GM21717 (cell line): ENCODE data around the gene FOXB1.

Experiments
- ATAC-seq: cut with Tn5 transposase; IDR thresholded peaks from one replicate; pipeline ENCODE4 v1.9.1; 2021; ENCODE audit warnings: mild to moderate bottlenecking, moderate library complexity; ENCODE audit not compliant: unreplicated experiment

The FOXB1 gene

GRCh38 chr15:60004009-60004845, at the start of gene FOXB1:
TSS of gene FOXB1 (plus strand) at chr15:60004311. CDS start at chr15:60004964, 653 bp downstream.
- ATAC-seq = no peak

DNA sequence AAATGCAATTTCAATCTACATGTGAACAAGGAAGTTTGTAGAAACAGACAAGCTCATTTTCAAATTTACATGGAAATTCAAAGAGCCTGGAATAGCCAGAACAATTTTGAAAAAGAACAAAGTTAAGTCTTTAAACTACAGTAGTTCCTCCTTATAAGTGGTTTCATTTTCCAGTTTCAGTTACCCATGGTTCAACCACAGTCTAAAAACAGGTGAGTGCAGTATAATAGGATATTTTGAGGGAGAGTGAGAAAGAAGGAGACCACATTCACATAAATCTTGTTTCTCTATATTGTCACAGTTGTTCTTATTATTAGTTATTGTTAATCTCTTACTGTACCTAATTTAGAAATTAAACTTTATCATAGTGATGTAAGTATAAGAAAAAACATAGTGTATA, 45.8 kb upstream of the FOXB1 start:
- ATAC-seq = no peak

GRCh38 chr15:59960318-59960717, 43.8 kb upstream of the FOXB1 start:
- ATAC-seq = no peak

DNA sequence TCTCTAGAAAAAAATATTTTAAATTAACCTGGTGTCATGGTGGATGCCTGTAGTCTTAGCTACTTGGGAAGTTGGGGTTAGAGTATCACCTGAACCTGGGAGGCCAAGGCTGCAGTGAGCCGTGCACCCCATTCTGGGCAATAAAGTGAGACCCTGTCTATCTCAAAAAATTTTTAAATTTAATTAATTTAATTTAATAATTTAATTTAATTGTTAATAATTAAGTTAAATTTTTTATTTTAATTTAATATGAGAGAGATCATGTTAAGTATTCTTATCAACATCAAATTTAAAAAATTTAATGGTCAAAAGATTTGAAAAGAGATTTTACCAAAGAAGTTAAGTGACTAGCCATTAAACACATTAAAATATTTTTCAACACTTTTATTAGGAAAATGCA, 40.8 kb upstream of the FOXB1 start:
- ATAC-seq = no peak

- no peak for ATAC-seq
Measured at GRCh38 chr15:59963925-59964324, 40.2 kb upstream of the FOXB1 start.

GRCh38 chr15:59965741-59966140, 38.4 kb upstream of the FOXB1 start:
- ATAC-seq = no peak

- no peak for ATAC-seq
Measured at GRCh38 chr15:59966262-59966661, 37.8 kb upstream of the FOXB1 start.

DNA sequence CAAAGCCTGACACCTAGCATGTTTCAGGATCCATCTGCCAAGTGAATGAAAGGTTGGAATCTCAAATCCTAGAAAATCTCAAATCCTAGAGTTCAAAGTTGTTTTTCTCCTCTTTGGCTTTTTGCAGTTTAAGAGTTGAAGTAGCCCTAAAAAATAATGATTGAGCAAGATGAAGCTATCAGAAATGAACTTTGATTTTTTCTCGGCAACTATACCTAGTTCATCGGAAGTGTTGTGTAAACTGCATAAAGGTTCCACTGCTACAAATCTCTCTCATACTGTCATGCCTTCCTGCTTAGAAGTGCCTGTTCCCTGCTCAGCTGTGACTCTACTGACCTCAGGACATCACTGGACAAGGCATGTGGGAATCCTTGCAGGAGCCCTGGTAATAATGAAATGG, 35.8 kb upstream of the FOXB1 start:
- ATAC-seq = no peak

DNA sequence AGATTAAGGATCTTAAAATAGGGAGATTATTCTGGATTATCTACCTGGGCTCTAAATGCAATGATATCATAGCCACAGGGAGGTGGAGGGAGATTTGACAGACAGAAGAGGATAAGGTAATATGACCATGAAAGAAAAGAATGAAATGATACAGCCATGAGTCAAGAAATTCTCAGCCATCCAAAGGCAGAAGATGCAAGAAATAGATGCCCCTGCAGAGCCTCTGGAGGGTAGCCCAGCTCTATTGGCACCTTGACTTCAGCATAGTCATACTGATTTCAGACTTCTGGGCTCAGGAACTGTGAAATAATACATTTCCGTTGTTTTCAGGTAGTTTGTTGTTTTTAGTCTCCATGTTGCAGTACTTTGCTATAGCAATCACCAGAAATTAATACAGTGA, 31.9 kb upstream of the FOXB1 start:
- ATAC-seq = no peak

GRCh38 chr15:59976480-59977271, 27.4 kb upstream of the FOXB1 start:
- no peak for ATAC-seq

- no peak for ATAC-seq
Measured at GRCh38 chr15:59991834-59992233, 12.3 kb upstream of the FOXB1 start.

GRCh38 chr15:59993041-59993750, 10.9 kb upstream of the FOXB1 start:
- no peak for ATAC-seq

DNA sequence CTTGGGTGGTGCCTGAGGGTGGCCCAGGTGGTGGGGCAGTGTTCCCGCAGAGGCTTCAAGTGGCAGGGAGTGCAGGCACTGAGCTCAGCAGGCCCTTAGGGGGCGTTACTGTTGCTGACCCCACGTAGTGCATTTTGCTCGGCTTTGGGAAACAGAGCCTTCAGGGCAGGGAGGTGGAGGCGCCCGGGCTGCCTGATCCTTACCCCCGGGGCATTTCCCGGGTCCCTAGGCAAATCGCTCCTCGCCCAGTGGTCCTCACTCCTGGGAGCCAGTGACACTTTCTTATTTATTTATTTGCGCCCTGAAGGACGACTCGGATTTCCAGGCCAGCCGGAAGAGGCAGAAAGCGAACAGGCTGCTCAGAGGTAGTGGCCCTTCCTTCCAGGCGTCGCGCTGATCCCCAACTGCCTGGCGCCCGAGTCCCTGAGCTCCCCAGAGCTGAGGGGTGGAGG, 10.1 kb upstream of the FOXB1 start:
- ATAC-seq = no peak

DNA sequence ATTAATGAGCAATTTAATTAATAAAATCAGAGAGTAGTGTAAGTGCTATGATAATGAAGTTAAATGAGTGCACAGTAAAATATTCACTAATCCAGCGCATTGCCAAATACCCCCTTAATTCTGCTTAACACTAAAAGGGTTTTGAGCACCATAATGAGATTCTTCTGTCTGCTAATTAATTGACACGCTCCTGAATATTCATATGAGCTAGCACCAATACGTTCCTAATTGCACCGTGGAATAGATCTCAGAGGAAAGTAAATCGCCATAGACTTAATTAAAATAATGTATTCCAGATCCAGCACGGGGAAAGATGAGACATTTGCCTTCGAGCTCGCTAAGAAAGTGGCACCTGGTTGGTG, 9.6 kb upstream of the FOXB1 start:
- ATAC-seq = no peak

- no peak for ATAC-seq
Measured at GRCh38 chr15:59994888-59995557, 9.1 kb upstream of the FOXB1 start.

- ATAC-seq = no peak
Measured at GRCh38 chr15:59995568-59996297, 8.4 kb upstream of the FOXB1 start.

GRCh38 chr15:59996298-59997041, 7.6 kb upstream of the FOXB1 start:
- ATAC-seq = no peak

- ATAC-seq = peak; percentile 73
Measured at GRCh38 chr15:59997070-59997701, 6.9 kb upstream of the FOXB1 start.

DNA sequence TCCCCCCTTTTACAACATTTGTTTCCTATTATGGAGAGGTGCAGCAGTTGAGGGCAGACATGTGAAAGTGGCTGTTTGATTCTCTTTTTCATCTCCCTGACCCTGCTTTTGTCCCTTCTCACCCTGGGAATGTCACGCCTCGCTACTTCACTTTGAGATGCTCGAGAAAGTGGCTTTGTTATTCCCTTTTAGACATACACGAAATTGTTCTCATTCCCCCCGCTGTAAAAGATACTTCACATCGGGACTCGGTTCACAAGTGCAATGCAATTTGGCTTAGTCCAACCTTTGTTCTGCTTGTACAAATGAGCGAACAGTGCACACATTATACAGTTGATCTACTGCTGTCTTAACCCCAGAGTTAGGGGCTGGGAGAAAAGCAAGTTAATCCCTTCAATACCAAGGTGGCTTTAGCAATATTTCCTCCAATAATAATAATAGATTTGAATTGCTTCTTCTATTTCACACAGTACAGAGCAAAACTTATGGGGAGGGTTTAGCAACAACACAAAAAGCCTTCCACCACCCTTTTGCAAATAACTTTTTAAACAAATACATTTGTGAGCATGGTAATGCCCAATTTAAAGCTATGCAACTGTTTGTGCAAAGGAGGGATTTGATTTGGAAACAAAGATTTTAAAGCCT, 5.7 kb upstream of the FOXB1 start:
- no peak for ATAC-seq
